GM12878 (cell line): Measurements from ENCODE around the gene VPS16. TPM values are rescaled to one million over a fixed set of nuclear protein-coding genes. Genes with fewer than 3 reads are reported as not detected.

Experiments
- ATAC-seq: fragments of 200-7000 bp; cut with Tn5 transposase; 3 replicates; pipeline ENCODE4 v1.9.1; 2020; ENCODE audit warnings: mild to moderate bottlenecking, moderate library complexity
- BruUV-seq: library from RNA; stranded (reverse); fragments of 400-500 nt; replicated peaks from 2 replicates; lab custom pipeline; 2021; lab: Mats Ljungman, UMichigan
- CTCF ChIA-PET: fragments of 300-600 bp; sonication (Branson Sonifier 250); formaldehyde crosslinking; extraction: SDS; loops from one replicate; lab custom pipeline; 2021; ENCODE audit warnings: inconsistent platforms; lab: Yijun Ruan, JAX
- POLR2A ChIA-PET: fragments of 350-600 bp; formaldehyde crosslinking; extraction: SDS; loops from one replicate; lab custom pipeline; 2021; ENCODE audit warnings: inconsistent platforms; lab: Charles Lee
- RAD21 ChIA-PET: fragments of 300-600 bp; sonication (Branson Sonifier 250); formaldehyde crosslinking; loops from one replicate; lab custom pipeline; 2023; ENCODE audit warnings: antibody characterized with exemption; ENCODE audit not compliant: unreplicated experiment; lab: Charles Lee
- SMC1A ChIA-PET: fragments of 300-600 bp; sonication (Branson Sonifier 250); formaldehyde crosslinking; loops from one replicate; lab custom pipeline; 2023; ENCODE audit not compliant: unreplicated experiment, uncharacterized antibody; lab: Charles Lee
- DNase-seq: peaks from one replicate; pipeline ENCODE4 v3.0.0-alpha.2; 2011; ENCODE audit warnings: low read depth, low spot score
- FAIRE-seq: peaks from 3 replicates; lab custom pipeline; 2011; peaks lifted over from hg19 to GRCh38; lab: Jason Lieb, UNC
- H2AFZ ChIP-seq: 2 replicates; pipeline ENCODE4 v1.6.0; 2011; ENCODE audit warnings: low read depth, low read length, control low read depth; ENCODE audit not compliant: control insufficient read depth
- H3K27ac ChIP-seq: 2 replicates; pipeline ENCODE4 v1.5.1; 2011; ENCODE audit warnings: control low read depth; ENCODE audit not compliant: control insufficient read depth, insufficient read depth
- H3K27me3 ChIP-seq, 2 experiments: replicated peaks in 1 of 2; 2 replicates each; pipeline versions ENCODE4 v1.6.0 to v1.6.1; 2011; ENCODE audit warnings: low read length in 1 of 2; ENCODE audit not compliant: control insufficient read depth in 2 of 2, insufficient read depth in 2 of 2
- H3K36me3 ChIP-seq, 2 experiments: 2 replicates each; pipeline ENCODE4 v1.5.1; 2011; ENCODE audit warnings: low read length in 1 of 2; ENCODE audit not compliant: control insufficient read depth in 2 of 2, insufficient read depth in 2 of 2
- H3K4me1 ChIP-seq: 2 replicates; pipeline ENCODE4 v1.6.1; 2011; ENCODE audit warnings: mild to moderate bottlenecking, low read length, moderate library complexity, mixed read lengths; ENCODE audit not compliant: control insufficient read depth, insufficient read depth
- H3K4me2 ChIP-seq: 2 replicates; pipeline ENCODE4 v1.6.0; 2011; ENCODE audit warnings: control low read depth; ENCODE audit not compliant: control insufficient read depth, insufficient read depth
- H3K4me3 ChIP-seq: fragments of 200-600 bp; sonication (generic); 2 replicates; pipeline ENCODE4 v1.5.1; 2016
- H3K79me2 ChIP-seq: 2 replicates; pipeline ENCODE4 v1.6.0; 2011; ENCODE audit warnings: low read length; ENCODE audit not compliant: control insufficient read depth, insufficient read depth
- H3K9ac ChIP-seq: 2 replicates; pipeline ENCODE4 v1.8.0; 2011; ENCODE audit warnings: low read length, control low read depth, mixed read lengths; ENCODE audit not compliant: control insufficient read depth, insufficient read depth
- H3K9me3 ChIP-seq: replicated peaks from 3 replicates; pipeline ENCODE4 v1.5.1; 2011; ENCODE audit warnings: mild to moderate bottlenecking, low read length; ENCODE audit not compliant: control insufficient read depth, insufficient read depth
- H4K20me1 ChIP-seq: 2 replicates; pipeline ENCODE4 v1.6.0; 2011; ENCODE audit not compliant: control insufficient read depth, insufficient read depth
- JUND ChIP-seq: IDR thresholded peaks from 2 replicates; pipeline ENCODE4 v1.6.1; 2012; ENCODE audit warnings: low read depth, mild to moderate bottlenecking, low read length, improper control_type of control experiment, moderate library complexity
- KAT2A ChIP-seq: conservative IDR thresholded peaks from 2 replicates; pipeline ENCODE4 v1.6.1; 2011; ENCODE audit warnings: low read depth, low read length; ENCODE audit not compliant: control insufficient read depth
- NR2C2 ChIP-seq: IDR thresholded peaks from 2 replicates; pipeline ENCODE4 v1.6.1; 2011; ENCODE audit warnings: borderline replicate concordance, low read depth; ENCODE audit not compliant: control insufficient read depth, insufficient read length
- POLR2AphosphoS2 ChIP-seq: IDR thresholded peaks from 2 replicates; pipeline ENCODE4 v1.6.1; 2011; ENCODE audit warnings: low read depth, mild to moderate bottlenecking, low read length, improper control_type of control experiment, moderate library complexity
- SP1 ChIP-seq: IDR thresholded peaks from one replicate; pipeline ENCODE4 v1.6.1; 2011; ENCODE audit warnings: low read depth, low read length
- SREBF2 ChIP-seq: IDR thresholded peaks from 2 replicates; pipeline ENCODE4 v1.6.1; 2012; ENCODE audit warnings: mild to moderate bottlenecking, low read length
- ZBED1 ChIP-seq: IDR thresholded peaks from 2 replicates; pipeline ENCODE4 v1.6.1; 2016; ENCODE audit warnings: borderline replicate concordance
- ZBTB11 ChIP-seq: fragments of 450-650 bp; formaldehyde crosslinking; IDR thresholded peaks from 2 replicates; pipeline ENCODE4 v1.5.0; 2022; ENCODE audit warnings: mild to moderate bottlenecking, missing genetic modification characterization
- ZNF24 ChIP-seq: fragments of 450-650 bp; IDR thresholded peaks from 2 replicates; pipeline ENCODE4 v1.6.1; 2017; ENCODE audit warnings: antibody characterized with exemption, mild to moderate bottlenecking
- WGBS: methylation state at CpG from one replicate; pipeline ENCODE4 v1.1.6; 2016; ENCODE audit warnings: low lambda C conversion rate; ENCODE audit not compliant: insufficient replicate concordance, insufficient coverage; ENCODE audit errors: missing lambda C conversion rate; 5-methylcytosine and 5-hydroxymethylcytosine counted together
- in situ Hi-C: fragments of 300-500 bp; cut with MboI; formaldehyde crosslinking; loops from 9 replicates; pipeline ENCODE4 v1.14.3; 2018; ENCODE audit warnings: mixed read lengths
- intact Hi-C: fragments of 100-400 bp; cut with micrococcal nuclease; formaldehyde crosslinking; loops from one replicate; pipeline ENCODE4 v1.14.2; 2022; ENCODE audit not compliant: unreplicated experiment
- polyA plus RNA-seq, 11 experiments: library from polyadenylated mRNA; depleted of rRNA in 4 of 11; unstranded in 6 of 11; stranded (reverse) in 5 of 11; fragments of >200 nt; fragmentation: Nextera tagmentation in 4 of 11; fragmentation: Illumina TruSeq in 1 of 11; extraction: Ambion mirVana in 4 of 11; extraction: Trizol in 1 of 11; gene quantifications; 1 replicate in 1 of 11; 2 replicates in 10 of 11; pipeline versions ENCODE4 v1.2.1 to v1.2.3, GENCODE V29; 2011 to 2016; ENCODE audit warnings: inconsistent platforms in 2 of 11, missing spikeins in 2 of 11, low read depth in 1 of 11
- total RNA-seq, 4 experiments: library from RNA; depleted of rRNA in 3 of 4; stranded (reverse); fragments of >200 nt in 3 of 4; fragmentation: Illumina TruSeq in 1 of 4; extraction: Trizol in 1 of 4; gene quantifications; 2 replicates each; pipeline versions ENCODE4 v1.2.1 to v1.2.3, GENCODE V29; 2013 to 2021
- TF ChIP-seq, protein P1 (sequence below): fragments of 450-650 bp; formaldehyde crosslinking; IDR thresholded peaks from 2 replicates; pipeline ENCODE4 v1.4.0; 2020; ENCODE audit warnings: mild to moderate bottlenecking, moderate library complexity

VPS16 gene
- total and polyA plus RNA-seq, 10 of the 15 experiments (the other 5 are each of a cell fraction or from before 2014, with no cell fraction given) = 8.4 to 37.5 (median 26.4) TPM

- Histone ChIP-seq H3K9me3 (no peaks in the 10 kb centered on the region), H3K4me3 (no peak overlapping the region), H2AFZ (no peak overlapping the region), H3K4me1 (peaks cover 10% of the 10 kb centered on the region), H4K20me1 (no peaks in the 10 kb centered on the region), H3K4me2 (no peak overlapping the region), H3K27ac (no peak overlapping the region), H3K9ac (no peak overlapping the region), H3K27me3 (no peaks in the 10 kb centered on the region), H3K36me3 (no peaks in the 10 kb centered on the region), H3K79me2 (peaks cover 51% of the 10 kb centered on the region)
- ATAC-seq = no peak; the same call in 2 of the 3 replicates
- POLR2A ChIA-PET = interaction anchor here (0.9 kb wide), 1 partner anchor 104 kb away, joined by 5 read pairs; no protein-coding TSS in a partner anchor
- TF ChIP-seq SP1 (no peak), ZBTB11 (CRISPR knock-in tag) (no peak)
- in situ Hi-C loops (no loop called here), intact Hi-C loops (no loop called here)
- RAD21 ChIA-PET = interaction anchor here (1.0 to 1.7 kb wide), 4 partner anchors 21 to 122 kb away, joined by 3 to 6 read pairs (median 4); no protein-coding TSS in a partner anchor
- no peak for FAIRE-seq
- WGBS = 100% methylated on average over 3 of the region's 3 CpGs
- DNase-seq = no peak
- SMC1A ChIA-PET = interaction anchor here (2.2 to 3.3 kb wide), 2 partner anchors 10 to 22 kb away, joined by 11 to 15 read pairs; no protein-coding TSS in a partner anchor
- CTCF ChIA-PET = interaction anchor here (1.4 kb wide), 1 partner anchor 122 kb away, joined by 5 read pairs; no protein-coding TSS in a partner anchor
- BruUV-seq = no TSS peak
Observed at GRCh38 chr20:2879146-2879545, 38.6 kb downstream of the VPS16 start.

- no peak overlapping the region for H2AFZ ChIP-seq
- no peak for DNase-seq
- CTCF ChIA-PET = no interaction called here
- in situ Hi-C loops (no loop called here), intact Hi-C loops (no loop called here)
- H3K9ac ChIP-seq = no peak overlapping the region
- RAD21 ChIA-PET = no interaction called here
- no peak overlapping the region for H3K4me3 ChIP-seq
- no peak overlapping the region for H3K4me2 ChIP-seq
- FAIRE-seq = no peak
- no peaks in the 10 kb centered on the region; the same call in 2 of the 3 replicates for H3K9me3 ChIP-seq
- BruUV-seq = no TSS peak
- peaks cover 12% of the 10 kb centered on the region for H3K4me1 ChIP-seq
- H3K27ac ChIP-seq = no peak overlapping the region
- WGBS = 92% methylated on average over 7 of the region's 7 CpGs
- ATAC-seq = no peak
- no peaks in the 10 kb centered on the region for H3K27me3 ChIP-seq
- H3K79me2 ChIP-seq = peaks cover 49% of the 10 kb centered on the region
- SMC1A ChIA-PET = interaction anchor here (1.0 to 3.3 kb wide), 2 partner anchors 9 to 20 kb away, joined by 5 to 11 read pairs; no protein-coding TSS in a partner anchor
- no peaks in the 10 kb centered on the region for H3K36me3 ChIP-seq
- no peaks in the 10 kb centered on the region for H4K20me1 ChIP-seq
- POLR2A ChIA-PET = no interaction called here
- TF ChIP-seq NR2C2 (no peak), POLR2AphosphoS2 (no peak), JUND (no peak), ZBED1 (no peak), KAT2A (no peak), SREBF2 (no peak), ZNF24 (no peak)
- TF ChIP-seq, protein P1, sequence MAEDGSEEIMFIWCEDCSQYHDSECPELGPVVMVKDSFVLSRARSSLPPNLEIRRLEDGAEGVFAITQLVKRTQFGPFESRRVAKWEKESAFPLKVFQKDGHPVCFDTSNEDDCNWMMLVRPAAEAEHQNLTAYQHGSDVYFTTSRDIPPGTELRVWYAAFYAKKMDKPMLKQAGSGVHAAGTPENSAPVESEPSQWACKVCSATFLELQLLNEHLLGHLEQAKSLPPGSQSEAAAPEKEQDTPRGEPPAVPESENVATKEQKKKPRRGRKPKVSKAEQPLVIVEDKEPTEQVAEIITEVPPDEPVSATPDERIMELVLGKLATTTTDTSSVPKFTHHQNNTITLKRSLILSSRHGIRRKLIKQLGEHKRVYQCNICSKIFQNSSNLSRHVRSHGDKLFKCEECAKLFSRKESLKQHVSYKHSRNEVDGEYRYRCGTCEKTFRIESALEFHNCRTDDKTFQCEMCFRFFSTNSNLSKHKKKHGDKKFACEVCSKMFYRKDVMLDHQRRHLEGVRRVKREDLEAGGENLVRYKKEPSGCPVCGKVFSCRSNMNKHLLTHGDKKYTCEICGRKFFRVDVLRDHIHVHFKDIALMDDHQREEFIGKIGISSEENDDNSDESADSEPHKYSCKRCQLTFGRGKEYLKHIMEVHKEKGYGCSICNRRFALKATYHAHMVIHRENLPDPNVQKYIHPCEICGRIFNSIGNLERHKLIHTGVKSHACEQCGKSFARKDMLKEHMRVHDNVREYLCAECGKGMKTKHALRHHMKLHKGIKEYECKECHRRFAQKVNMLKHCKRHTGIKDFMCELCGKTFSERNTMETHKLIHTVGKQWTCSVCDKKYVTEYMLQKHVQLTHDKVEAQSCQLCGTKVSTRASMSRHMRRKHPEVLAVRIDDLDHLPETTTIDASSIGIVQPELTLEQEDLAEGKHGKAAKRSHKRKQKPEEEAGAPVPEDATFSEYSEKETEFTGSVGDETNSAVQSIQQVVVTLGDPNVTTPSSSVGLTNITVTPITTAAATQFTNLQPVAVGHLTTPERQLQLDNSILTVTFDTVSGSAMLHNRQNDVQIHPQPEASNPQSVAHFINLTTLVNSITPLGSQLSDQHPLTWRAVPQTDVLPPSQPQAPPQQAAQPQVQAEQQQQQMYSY = no peak
Observed at GRCh38 chr20:2880650-2881049, 40.1 kb downstream of the VPS16 start.
